CD4-positive, alpha-beta memory T cell (primary cell): ENCODE results near the gene LDLRAD4. TPM values are rescaled to one million over a fixed set of nuclear protein-coding genes. Genes with fewer than 3 reads are reported as not detected.

ENCODE experiments used
- CTCF ChIA-PET: fragments of 350-600 bp; sonication (Branson Sonifier 250); formaldehyde crosslinking; loops from one replicate; lab custom pipeline; 2021; ENCODE audit warnings: inconsistent platforms; ENCODE audit not compliant: partially characterized antibody; lab: Charles Lee
- POLR2A ChIA-PET: fragments of 350-600 bp; sonication (Branson Sonifier 250); formaldehyde crosslinking; loops from one replicate; lab custom pipeline; 2021; ENCODE audit not compliant: partially characterized antibody; lab: Charles Lee
- DNase-seq, 5 donors: peaks; one replicate each; pipeline versions ENCODE4 v3.0.0 to v3.0.0-alpha.2; 2020 to 2022; ENCODE audit warnings: mixed read lengths in 1 of 5
- H3K27ac ChIP-seq: one replicate; pipeline ENCODE4 v1.7.0; 2013; ENCODE audit warnings: low read depth, low read length
- H3K27me3 ChIP-seq: 2 replicates; pipeline ENCODE4 v1.7.0; 2013; ENCODE audit warnings: mild to moderate bottlenecking, low read length, moderate library complexity; ENCODE audit not compliant: insufficient read depth
- H3K36me3 ChIP-seq: 2 replicates; pipeline ENCODE4 v1.7.0; 2013; ENCODE audit warnings: mild to moderate bottlenecking, low read length, moderate library complexity; ENCODE audit not compliant: insufficient read depth
- H3K4me1 ChIP-seq: 2 replicates; pipeline ENCODE4 v1.7.0; 2013; ENCODE audit warnings: mild to moderate bottlenecking, low read length, moderate library complexity; ENCODE audit not compliant: insufficient read depth
- H3K4me3 ChIP-seq, 2 donors: one replicate each; pipeline ENCODE4 v1.7.0; 2013; ENCODE audit warnings: low read length in 2 of 2, mild to moderate bottlenecking in 1 of 2
- H3K9me3 ChIP-seq, 2 donors: one replicate each; pipeline ENCODE4 v1.7.0; 2013; ENCODE audit warnings: low read length in 2 of 2, control low read depth in 1 of 2; ENCODE audit not compliant: control insufficient read depth in 1 of 2
- H3K27ac Mint-ChIP-seq, 7 donors: one replicate each; pipeline ENCODE4 v1.8.0; 2020 to 2021; ENCODE audit warnings: mixed read lengths in 7 of 7, mild to moderate bottlenecking in 6 of 7, inconsistent platforms in 3 of 7, moderate library complexity in 3 of 7
- H3K27me3 Mint-ChIP-seq, 2 donors: one replicate each; pipeline ENCODE4 v1.8.0; 2020 to 2021; ENCODE audit warnings: mixed read lengths in 2 of 2
- H3K36me3 Mint-ChIP-seq, 2 donors: one replicate each; pipeline ENCODE4 v1.8.0; 2020 to 2021; ENCODE audit warnings: mixed read lengths in 2 of 2, inconsistent platforms in 1 of 2, mild to moderate bottlenecking in 1 of 2
- H3K4me1 Mint-ChIP-seq, 4 donors: one replicate each; pipeline ENCODE4 v1.8.0; 2020 to 2021; ENCODE audit warnings: mixed read lengths in 4 of 4, mild to moderate bottlenecking in 1 of 4
- H3K4me3 Mint-ChIP-seq, 8 donors: one replicate each; pipeline ENCODE4 v1.8.0; 2020 to 2021; ENCODE audit warnings: mixed read lengths in 8 of 8, mild to moderate bottlenecking in 7 of 8, moderate library complexity in 6 of 8, inconsistent platforms in 3 of 8
- H3K9me3 Mint-ChIP-seq, 8 donors: one replicate each; pipeline ENCODE4 v1.8.0; 2020 to 2021; ENCODE audit warnings: mixed read lengths in 8 of 8, mild to moderate bottlenecking in 5 of 8, inconsistent platforms in 3 of 8, moderate library complexity in 1 of 8
- intact Hi-C: fragments of 100-400 bp; cut with micrococcal nuclease; formaldehyde crosslinking; loops from one replicate; pipeline ENCODE4 v1.15.1; 2023
- polyA plus RNA-seq, 2 donors: library from polyadenylated mRNA; unstranded; fragments of 300-500 nt; fragmentation: Illumina TruSeq; gene quantifications; one replicate each; pipeline ENCODE4 v1.2.3, GENCODE V29; 2021
- total RNA-seq, 2 experiments: library from RNA; stranded (reverse); gene quantifications; one replicate each; pipeline ENCODE4 v1.2.3, GENCODE V29; 2021

LDLRAD4 gene
- total and polyA plus RNA-seq, 4 experiments from 2014 or later: 17.4 to 63.0 (median 36.6) TPM

DNA sequence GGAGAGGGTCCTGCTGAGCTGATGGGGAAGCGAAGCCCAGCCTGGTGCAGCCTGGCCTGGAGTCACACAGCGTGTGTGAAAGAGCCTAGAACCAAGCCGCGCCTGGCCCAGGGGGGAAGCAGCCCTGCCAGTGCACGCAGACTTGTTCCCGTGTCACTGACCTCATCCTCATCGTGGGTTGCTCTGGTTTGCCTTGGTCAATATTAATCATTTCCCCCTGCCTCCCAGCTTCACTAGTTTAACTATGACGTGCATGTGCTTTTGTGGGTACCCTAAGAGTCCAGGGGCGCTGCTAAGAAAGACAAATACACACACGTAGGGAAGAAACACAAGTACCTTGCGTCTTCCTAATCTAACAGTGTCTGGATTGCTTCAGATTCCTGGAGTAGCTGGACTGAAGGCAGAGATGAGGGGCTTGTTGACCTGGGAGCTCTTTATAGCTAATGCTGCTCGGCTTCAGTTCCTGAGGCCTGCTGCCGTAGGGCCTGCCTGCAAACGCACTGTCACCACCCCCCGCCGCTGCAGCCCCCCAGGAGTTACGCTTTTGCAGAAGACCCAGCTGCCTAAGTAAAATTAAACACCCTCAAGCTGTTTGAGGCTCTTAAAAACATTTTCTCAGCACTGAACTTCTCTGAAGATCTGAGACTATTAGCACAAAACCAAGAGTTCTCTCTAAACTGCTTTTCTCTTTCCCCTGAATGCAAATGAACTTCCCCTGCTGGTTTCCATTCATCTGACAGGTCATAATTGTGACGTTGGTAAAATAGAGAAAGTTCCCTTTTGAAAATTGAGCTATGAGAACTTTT, 348.6 kb downstream of the LDLRAD4 start:
- H3K27ac Mint-ChIP-seq: peak overlapping the region in 6 of 7 donors; percentile 68 to 86 (median 80)
- DNase-seq: peak in 3 of 5 donors; percentile 14 to 37 (median 20)
- Histone ChIP-seq H3K36me3 (no peaks in the 10 kb centered on the region), H3K27ac (no peak overlapping the region), H3K4me1 (peaks cover 30% of the 10 kb centered on the region), H3K9me3 (no peaks in the 10 kb centered on the region), H3K4me3 (no peak overlapping the region), H3K27me3 (no peaks in the 10 kb centered on the region)
- ChIA-PET CTCF (interaction anchor here (0.8 to 2.5 kb wide), 4 partner anchors 10 to 351 kb away, joined by 3 to 12 read pairs (median 4); no protein-coding TSS in a partner anchor), POLR2A (interaction anchor here (0.7 kb wide), 1 partner anchor 9 kb away, joined by 3 read pairs; no protein-coding TSS in a partner anchor)
- no peaks in the 10 kb centered on the region for H3K27me3 Mint-ChIP-seq
- H3K9me3 Mint-ChIP-seq: no peaks in the 10 kb centered on the region
- peak overlapping the region; percentile 27 to 77 (median 58) for H3K4me3 Mint-ChIP-seq
- peaks cover 0 to 5% of the 10 kb centered on the region in 2 donors for H3K36me3 Mint-ChIP-seq
- peaks cover 28 to 42% (median 37%) of the 10 kb centered on the region in 4 donors for H3K4me1 Mint-ChIP-seq
- intact Hi-C loops: no loop called here

DNA sequence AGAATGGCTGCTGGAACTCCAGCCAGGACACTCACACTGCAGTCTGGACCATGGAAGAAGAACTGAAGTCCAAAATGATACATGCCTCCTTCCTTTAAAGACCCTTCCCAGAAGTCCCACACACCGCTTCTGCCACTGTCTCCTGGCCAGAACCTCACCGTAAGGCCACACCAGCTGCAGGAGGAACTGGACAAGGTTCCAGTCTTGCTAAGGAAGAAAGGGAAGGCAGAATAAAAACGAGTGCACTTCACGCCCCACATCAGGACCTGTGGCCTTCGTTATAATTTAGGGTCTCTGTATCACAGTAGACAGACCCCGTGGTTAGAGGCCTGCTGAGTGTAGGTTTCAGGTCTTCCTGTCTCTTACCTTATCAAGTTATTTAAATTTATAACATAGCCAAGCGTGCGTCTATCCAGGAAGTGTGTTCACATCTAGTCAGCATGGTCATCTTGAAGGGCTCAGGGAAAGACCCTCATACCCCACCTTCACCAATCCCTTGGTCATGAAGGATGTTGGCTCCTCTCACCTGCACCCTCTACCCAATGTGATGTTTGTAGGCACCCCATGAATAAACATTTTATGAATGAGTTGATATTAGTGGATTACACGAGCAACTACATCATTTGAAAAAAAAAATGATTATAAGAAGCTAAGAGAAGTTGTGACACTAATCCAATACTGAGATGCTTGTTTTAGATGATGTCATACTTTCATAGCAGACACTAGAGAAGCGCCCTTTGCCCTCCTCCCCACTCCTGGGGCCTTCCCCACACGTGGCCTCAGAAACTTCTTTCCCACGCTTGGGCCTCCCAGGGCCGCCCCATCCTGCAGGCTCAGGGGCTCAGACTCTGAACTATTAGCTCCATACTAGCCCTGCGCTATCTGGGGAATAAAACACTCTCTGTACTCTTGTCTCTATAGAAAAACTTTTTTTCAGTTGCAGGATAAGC, 350.2 kb downstream of the LDLRAD4 start:
- POLR2A ChIA-PET: no interaction called here
- no peak for DNase-seq
- CTCF ChIA-PET: interaction anchor here (1.2 to 2.5 kb wide), 2 partner anchors 11 to 352 kb away, joined by 5 to 12 read pairs; no protein-coding TSS in a partner anchor
- H3K27me3 Mint-ChIP-seq: no peaks in the 10 kb centered on the region
- no peak overlapping the region for H3K27ac ChIP-seq
- H3K4me1 Mint-ChIP-seq: peaks cover 22 to 35% (median 28%) of the 10 kb centered on the region in 4 donors
- intact Hi-C loops: no loop called here
- H3K4me3 ChIP-seq: no peak overlapping the region
- H3K27ac Mint-ChIP-seq: peak overlapping the region in 5 of 7 donors; percentile 40 to 87 (median 79)
- H3K36me3 Mint-ChIP-seq: peaks cover 2 to 8% of the 10 kb centered on the region in 2 donors
- no peaks in the 10 kb centered on the region for H3K9me3 ChIP-seq
- H3K36me3 ChIP-seq: no peaks in the 10 kb centered on the region
- H3K4me1 ChIP-seq: peaks cover 25% of the 10 kb centered on the region
- peak overlapping the region in 1 of 8 donors; percentile 25 for H3K4me3 Mint-ChIP-seq
- no peaks in the 10 kb centered on the region for H3K9me3 Mint-ChIP-seq
- H3K27me3 ChIP-seq: no peaks in the 10 kb centered on the region

DNA sequence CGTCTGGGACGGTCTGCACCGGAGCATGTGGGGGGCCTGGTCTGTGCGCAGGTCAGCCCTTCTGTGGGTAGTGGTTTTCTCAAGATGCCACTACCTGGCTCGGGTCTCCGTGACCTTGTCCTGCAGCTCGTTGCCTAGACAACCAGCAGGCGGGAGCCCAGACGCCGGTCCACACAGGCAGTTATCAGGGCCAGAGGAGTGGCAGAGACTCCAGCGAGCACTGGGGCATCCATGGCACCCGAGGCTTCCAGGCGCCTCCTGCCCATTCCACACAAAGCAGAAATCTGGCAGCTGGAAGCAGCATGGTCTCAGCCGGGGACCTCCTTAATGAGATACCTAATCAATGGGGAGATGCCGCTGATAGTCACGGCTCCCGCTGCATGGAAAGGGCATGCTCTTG, 351.7 kb downstream of the LDLRAD4 start:
- CTCF ChIA-PET: interaction anchor here (1.6 kb wide), 1 partner anchor 354 kb away, joined by 5 read pairs; no protein-coding TSS in a partner anchor
- H3K9me3 ChIP-seq: no peaks in the 10 kb centered on the region
- H3K27ac Mint-ChIP-seq: no peak overlapping the region

DNA sequence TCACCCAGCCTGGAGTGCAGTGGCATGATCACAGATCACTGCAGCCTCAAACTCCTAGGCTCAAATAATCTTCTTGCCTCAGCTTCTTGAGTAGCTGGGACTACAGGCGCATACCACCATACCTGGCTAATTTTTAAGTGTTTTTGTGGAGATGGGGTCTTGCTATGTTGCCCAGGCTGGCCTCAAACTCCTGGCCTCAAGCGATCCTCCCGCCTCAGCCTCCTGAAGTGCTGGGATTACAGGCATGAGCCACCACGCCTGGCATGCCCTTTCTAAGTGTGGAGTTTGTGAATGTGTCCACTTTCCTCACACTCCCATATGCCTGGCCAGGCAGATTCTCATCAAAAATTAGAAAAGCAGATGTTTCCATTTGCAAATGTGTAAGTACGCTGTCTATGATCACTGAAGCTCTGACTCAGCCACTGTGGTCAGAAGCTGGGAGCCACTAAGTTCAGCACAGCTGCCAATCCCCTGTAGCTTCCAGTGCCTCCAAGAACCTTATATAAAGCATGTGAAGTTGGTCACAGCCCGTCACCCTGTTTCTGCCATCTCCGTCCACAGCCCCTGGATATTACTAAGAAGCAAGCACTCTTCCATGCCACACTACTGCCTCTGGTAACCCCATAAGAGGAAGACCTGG, 352.4 kb downstream of the LDLRAD4 start:
- no peaks in the 10 kb centered on the region for H3K27me3 Mint-ChIP-seq
- H3K4me3 Mint-ChIP-seq: peak overlapping the region in 1 of 8 donors; percentile 51
- CTCF ChIA-PET: interaction anchor here (1.0 to 1.6 kb wide), 2 partner anchors 13 to 355 kb away, joined by 3 to 5 read pairs; no protein-coding TSS in a partner anchor
- no peaks in the 10 kb centered on the region for H3K36me3 ChIP-seq
- H3K27ac ChIP-seq: no peak overlapping the region
- H3K9me3 ChIP-seq: no peaks in the 10 kb centered on the region
- no peak for DNase-seq
- no peak overlapping the region for H3K4me3 ChIP-seq
- H3K27me3 ChIP-seq: no peaks in the 10 kb centered on the region
- POLR2A ChIA-PET: no interaction called here
- H3K9me3 Mint-ChIP-seq: no peaks in the 10 kb centered on the region
- H3K36me3 Mint-ChIP-seq: peaks cover 2 to 8% of the 10 kb centered on the region in 2 donors
- H3K27ac Mint-ChIP-seq: peak overlapping the region in 3 of 7 donors; percentile 64 to 78 (median 74)
- peaks cover 25% of the 10 kb centered on the region for H3K4me1 ChIP-seq
- H3K4me1 Mint-ChIP-seq: peaks cover 18 to 35% (median 33%) of the 10 kb centered on the region in 4 donors
- intact Hi-C loops: no loop called here

More for the DNA sequence above, 351.7 kb downstream of the LDLRAD4 start:
- no peaks in the 10 kb centered on the region for H3K27me3 Mint-ChIP-seq
- no peak overlapping the region for H3K4me3 Mint-ChIP-seq
- Histone ChIP-seq H3K27ac (no peak overlapping the region), H3K4me1 (peaks cover 25% of the 10 kb centered on the region), H3K4me3 (no peak overlapping the region), H3K27me3 (no peaks in the 10 kb centered on the region), H3K36me3 (no peaks in the 10 kb centered on the region)
- peaks cover 19 to 30% (median 28%) of the 10 kb centered on the region in 4 donors for H3K4me1 Mint-ChIP-seq
- H3K9me3 Mint-ChIP-seq: no peaks in the 10 kb centered on the region
- H3K36me3 Mint-ChIP-seq: peaks cover 2 to 8% of the 10 kb centered on the region in 2 donors
- intact Hi-C loops: no loop called here
- DNase-seq: no peak
- POLR2A ChIA-PET: no interaction called here

DNA sequence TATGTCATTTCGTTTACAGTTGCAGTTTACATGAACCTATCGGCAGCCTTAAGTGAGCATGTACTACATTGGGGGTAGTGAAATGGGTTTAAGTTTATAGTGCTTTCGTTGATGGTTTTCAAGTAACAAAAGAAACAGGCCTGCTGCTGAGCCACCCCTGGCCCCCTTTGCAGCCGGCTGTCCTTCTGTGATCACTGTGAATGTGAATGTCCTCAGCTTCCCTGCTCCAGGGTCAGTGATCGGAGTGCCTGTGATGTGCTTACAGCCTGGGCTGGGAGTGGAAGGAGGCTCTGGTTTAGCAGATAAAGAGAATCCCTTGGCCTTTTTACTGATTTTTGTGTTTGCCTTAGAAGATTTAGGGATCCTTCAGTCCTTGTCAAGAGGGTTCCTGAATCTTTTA, 353.6 kb downstream of the LDLRAD4 start:
- Histone ChIP-seq H3K36me3 (no peaks in the 10 kb centered on the region), H3K4me3 (no peak overlapping the region), H3K27me3 (no peaks in the 10 kb centered on the region), H3K9me3 (no peaks in the 10 kb centered on the region), H3K27ac (no peak overlapping the region), H3K4me1 (peaks cover 26% of the 10 kb centered on the region)
- Mint-ChIP-seq H3K9me3 (no peaks in the 10 kb centered on the region), H3K27me3 (no peaks in the 10 kb centered on the region), H3K4me1 (peaks cover 20 to 37% (median 33%) of the 10 kb centered on the region in 4 donors), H3K4me3 (no peak overlapping the region), H3K27ac (peak overlapping the region in 1 of 7 donors; percentile 19), H3K36me3 (peaks cover 2 to 8% of the 10 kb centered on the region in 2 donors)
- ChIA-PET CTCF (no interaction called here), POLR2A (no interaction called here)
- no peak for DNase-seq
- intact Hi-C loops: no loop called here

DNA sequence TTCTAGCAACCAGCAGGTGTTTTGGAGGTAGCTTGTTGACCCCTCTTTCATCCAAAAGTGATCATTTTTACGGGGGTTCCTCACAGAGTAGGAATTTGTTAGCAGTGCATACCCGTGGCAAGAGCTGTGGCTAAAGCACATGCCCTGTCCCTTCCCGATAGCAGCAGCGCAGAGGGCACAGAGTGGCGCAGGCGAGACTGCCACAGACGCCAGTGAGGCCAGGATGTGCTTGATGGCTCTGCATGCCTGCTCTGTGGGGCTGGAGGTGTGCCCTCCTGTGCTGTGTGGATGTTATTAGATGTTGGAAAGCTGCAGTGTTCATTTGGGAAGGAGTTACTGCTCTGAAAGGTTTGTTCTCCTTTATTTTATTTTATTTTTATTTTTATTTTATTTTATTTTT, 354.2 kb downstream of the LDLRAD4 start:
- no peaks in the 10 kb centered on the region for H3K9me3 Mint-ChIP-seq
- peaks cover 20 to 37% (median 33%) of the 10 kb centered on the region in 4 donors for H3K4me1 Mint-ChIP-seq
- CTCF ChIA-PET: no interaction called here
- POLR2A ChIA-PET: no interaction called here
- H3K27ac ChIP-seq: no peak overlapping the region
- intact Hi-C loops: no loop called here
- peaks cover 26% of the 10 kb centered on the region for H3K4me1 ChIP-seq
- H3K36me3 Mint-ChIP-seq: peaks cover 2 to 8% of the 10 kb centered on the region in 2 donors
- no peak overlapping the region for H3K27ac Mint-ChIP-seq
- no peaks in the 10 kb centered on the region for H3K27me3 ChIP-seq
- DNase-seq: no peak
- no peaks in the 10 kb centered on the region for H3K9me3 ChIP-seq
- H3K36me3 ChIP-seq: no peaks in the 10 kb centered on the region
- H3K4me3 Mint-ChIP-seq: no peak overlapping the region
- H3K4me3 ChIP-seq: no peak overlapping the region
- H3K27me3 Mint-ChIP-seq: no peaks in the 10 kb centered on the region
